Central memory CD8-positive, alpha-beta T cell (primary cell): ENCODE results near the gene PEA15.

Experiments used
- ATAC-seq: fragments of 150-1000 bp; cut with Tn5 transposase; replicated peaks from 2 replicates; pipeline ENCODE4 v1.10.0; 2022; ENCODE audit warnings: mild to moderate bottlenecking, moderate FRiP score, moderate number of reproducible peaks; ENCODE audit not compliant: poor library complexity, severe bottlenecking; ENCODE audit errors: extremely low read depth
- DNase-seq, 2 donors: peaks; one replicate each; pipeline ENCODE4 v3.0.0; 2021; ENCODE audit warnings: low spot score in 2 of 2
- H3K27ac Mint-ChIP-seq: one replicate; pipeline ENCODE4 v1.8.0; 2022; ENCODE audit warnings: low read depth, mild to moderate bottlenecking, moderate library complexity, mixed read lengths
- H3K27me3 Mint-ChIP-seq: one replicate; pipeline ENCODE4 v1.8.0; 2022; ENCODE audit warnings: mixed read lengths
- H3K36me3 Mint-ChIP-seq: one replicate; pipeline ENCODE4 v1.8.0; 2022; ENCODE audit warnings: mild to moderate bottlenecking, moderate library complexity, mixed read lengths; ENCODE audit not compliant: insufficient read depth
- H3K4me1 Mint-ChIP-seq: one replicate; pipeline ENCODE4 v1.8.0; 2022; ENCODE audit warnings: mixed read lengths
- H3K4me3 Mint-ChIP-seq: one replicate; pipeline ENCODE4 v1.8.0; 2022; ENCODE audit warnings: mild to moderate bottlenecking, moderate library complexity, mixed read lengths
- H3K9me3 Mint-ChIP-seq: one replicate; pipeline ENCODE4 v1.8.0; 2022; ENCODE audit warnings: mixed read lengths

PEA15 gene, protein sequence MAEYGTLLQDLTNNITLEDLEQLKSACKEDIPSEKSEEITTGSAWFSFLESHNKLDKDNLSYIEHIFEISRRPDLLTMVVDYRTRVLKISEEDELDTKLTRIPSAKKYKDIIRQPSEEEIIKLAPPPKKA

DNA sequence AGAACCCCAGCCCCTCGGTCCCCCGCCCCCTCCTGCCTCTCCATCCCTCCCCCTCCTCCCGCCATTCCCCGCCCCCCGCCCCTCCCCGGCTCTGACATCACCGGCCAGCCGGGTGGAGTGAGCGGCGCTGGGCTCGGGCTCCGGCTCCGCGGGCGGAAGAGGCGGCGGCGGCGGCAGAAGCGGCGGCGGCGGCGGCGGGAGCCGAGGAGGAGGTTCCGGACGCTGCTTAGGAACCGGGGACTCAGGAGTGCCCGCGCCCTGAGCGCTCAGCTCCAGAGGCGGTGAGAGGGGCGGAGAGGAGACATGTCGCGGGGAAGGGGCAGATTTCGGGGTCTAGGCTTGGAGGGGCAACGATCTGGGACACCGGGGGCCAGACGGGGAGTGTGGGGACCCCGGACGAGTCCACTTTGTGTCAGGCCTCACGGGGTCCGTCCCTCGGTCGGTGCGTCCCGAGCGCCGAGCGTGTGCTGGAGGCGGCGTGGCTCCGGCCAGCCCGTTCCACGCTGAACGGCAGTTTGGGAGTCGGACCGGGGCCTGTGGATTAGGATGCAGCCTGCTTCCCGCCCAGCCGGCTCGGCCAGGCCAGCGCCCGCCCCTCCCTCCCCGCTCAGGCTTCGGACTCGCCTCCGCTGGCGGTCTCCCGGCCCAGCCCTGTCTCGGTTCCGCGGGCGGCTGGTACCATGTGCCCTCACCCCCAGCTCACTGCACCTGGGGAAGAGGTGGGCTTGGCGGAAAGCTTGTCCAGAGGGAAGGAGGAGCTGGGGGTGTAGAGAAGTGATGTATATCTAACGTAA lies at the start of gene PEA15:
Gene PEA15 (plus strand): TSS at position 143 of the 794 bp plus-strand sequence. CDS start 6,161 bp downstream, outside the sequence.
- Mint-ChIP-seq H3K4me1 (peaks cover 21% of the 10 kb centered on the region), H3K27me3 (no peaks in the 10 kb centered on the region), H3K4me3 (peak within 1 kb of the TSS; percentile 83), H3K27ac (peak within 1 kb of the TSS; percentile 34), H3K36me3 (peaks cover 8% of the 10 kb centered on the region), H3K9me3 (no peaks in the 10 kb centered on the region)
- ATAC-seq (peak; percentile 81), DNase-seq (peak; percentile 32 to 35)

DNA sequence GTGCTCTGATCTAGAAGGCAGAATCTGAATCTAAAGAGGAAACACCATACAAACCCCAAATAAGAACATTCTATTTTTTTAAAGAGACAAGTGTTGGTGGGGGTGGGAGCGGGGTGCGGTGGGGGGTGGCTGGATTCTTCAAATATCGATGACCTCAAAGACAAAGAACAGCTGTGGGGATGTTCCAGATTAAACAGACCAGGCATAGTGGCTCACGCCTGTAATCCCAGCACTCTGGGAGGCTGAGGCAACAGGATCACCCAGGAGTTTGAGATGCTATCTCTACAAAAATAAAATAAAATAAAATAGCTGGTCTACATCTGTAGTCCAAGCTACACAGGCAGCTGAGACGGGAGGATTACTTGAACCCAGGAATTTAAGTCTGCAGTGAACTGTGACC lies 48.8 kb upstream of the PEA15 start:
- Mint-ChIP-seq H3K36me3 (no peaks in the 10 kb centered on the region), H3K27ac (no peak overlapping the region), H3K27me3 (peaks cover 36% of the 10 kb centered on the region), H3K9me3 (no peaks in the 10 kb centered on the region), H3K4me1 (no peaks in the 10 kb centered on the region), H3K4me3 (no peak overlapping the region)
- DNase-seq, result no peak
- no peak for ATAC-seq

DNA sequence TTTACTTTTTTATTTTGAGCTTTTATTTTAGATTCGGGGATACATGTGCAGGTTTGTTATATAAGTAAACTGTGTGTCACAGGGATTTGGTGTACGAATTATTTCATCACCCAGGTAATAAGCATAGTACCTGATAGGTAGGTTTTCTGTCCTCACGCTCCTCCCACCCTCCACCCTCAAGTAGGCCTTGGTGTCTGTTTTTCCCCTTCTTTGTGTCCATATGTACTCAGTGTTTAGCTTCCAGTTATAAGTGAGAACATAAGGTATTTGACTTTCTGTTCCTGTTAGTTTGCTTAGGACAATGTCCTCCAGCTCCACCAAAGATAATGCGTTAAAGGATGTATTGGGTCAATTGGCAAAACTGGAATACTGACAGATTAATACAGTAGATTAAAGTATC lies 48.0 kb upstream of the PEA15 start:
- no peak for ATAC-seq
- no peak overlapping the region for H3K4me3 Mint-ChIP-seq
- H3K4me1 Mint-ChIP-seq, result no peaks in the 10 kb centered on the region

DNA sequence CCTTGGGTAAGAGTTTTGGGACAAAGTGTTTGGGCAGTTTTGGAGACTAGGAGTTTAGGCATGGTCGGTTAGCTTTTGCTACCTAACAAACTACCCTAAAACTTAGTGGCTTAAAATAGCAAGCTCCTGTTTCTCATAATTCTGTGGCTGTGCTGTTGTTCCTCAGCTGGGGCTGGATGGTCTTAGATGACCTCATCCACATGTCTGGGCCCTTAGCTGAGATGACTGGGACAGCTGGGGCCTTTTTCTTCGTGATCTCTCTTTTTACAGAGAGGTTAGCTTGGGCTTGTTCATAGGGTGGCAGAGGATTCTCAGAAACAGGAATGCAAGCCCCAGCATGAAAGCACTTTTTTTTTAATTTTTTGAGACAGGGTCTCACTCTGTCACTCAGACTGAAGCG lies 47.2 kb upstream of the PEA15 start:
- H3K9me3 Mint-ChIP-seq, result no peaks in the 10 kb centered on the region

More for the DNA sequence above, 48.0 kb upstream of the PEA15 start:
- H3K27ac Mint-ChIP-seq, result no peak overlapping the region
- H3K36me3 Mint-ChIP-seq, result no peaks in the 10 kb centered on the region
- H3K27me3 Mint-ChIP-seq, result peaks cover 30% of the 10 kb centered on the region
- H3K9me3 Mint-ChIP-seq, result no peaks in the 10 kb centered on the region
- no peak for DNase-seq

DNA sequence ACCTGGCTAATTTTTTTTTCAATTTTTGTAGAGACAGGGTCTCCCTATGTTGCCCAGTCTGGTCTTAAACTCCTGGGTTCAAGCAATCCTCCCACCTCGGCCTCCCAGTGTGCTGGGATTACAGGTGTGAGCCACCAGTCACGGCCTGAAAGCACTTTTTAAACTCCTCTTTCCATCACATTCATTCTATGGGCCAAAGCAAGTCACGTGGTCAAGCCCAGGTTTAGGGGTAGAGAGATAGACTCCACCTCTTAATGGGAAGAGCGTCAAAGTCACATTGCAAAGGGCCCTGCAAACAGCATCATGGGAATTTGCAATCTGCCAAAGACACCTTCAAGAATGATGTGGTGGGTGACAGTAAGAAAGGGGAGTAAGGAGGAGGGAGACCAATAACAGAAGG lies 46.6 kb upstream of the PEA15 start:
- Mint-ChIP-seq H3K4me1 (no peaks in the 10 kb centered on the region), H3K27ac (no peak overlapping the region), H3K27me3 (peaks cover 34% of the 10 kb centered on the region), H3K4me3 (no peak overlapping the region), H3K9me3 (no peaks in the 10 kb centered on the region), H3K36me3 (peaks cover 2% of the 10 kb centered on the region)
- ATAC-seq, result no peak
- no peak for DNase-seq

More for the DNA sequence above, 47.2 kb upstream of the PEA15 start:
- ATAC-seq (no peak), DNase-seq (no peak)
- peaks cover 29% of the 10 kb centered on the region for H3K27me3 Mint-ChIP-seq
- H3K36me3 Mint-ChIP-seq, result no peaks in the 10 kb centered on the region
- H3K4me1 Mint-ChIP-seq, result no peaks in the 10 kb centered on the region
- no peak overlapping the region for H3K4me3 Mint-ChIP-seq
- no peak overlapping the region for H3K27ac Mint-ChIP-seq

DNA sequence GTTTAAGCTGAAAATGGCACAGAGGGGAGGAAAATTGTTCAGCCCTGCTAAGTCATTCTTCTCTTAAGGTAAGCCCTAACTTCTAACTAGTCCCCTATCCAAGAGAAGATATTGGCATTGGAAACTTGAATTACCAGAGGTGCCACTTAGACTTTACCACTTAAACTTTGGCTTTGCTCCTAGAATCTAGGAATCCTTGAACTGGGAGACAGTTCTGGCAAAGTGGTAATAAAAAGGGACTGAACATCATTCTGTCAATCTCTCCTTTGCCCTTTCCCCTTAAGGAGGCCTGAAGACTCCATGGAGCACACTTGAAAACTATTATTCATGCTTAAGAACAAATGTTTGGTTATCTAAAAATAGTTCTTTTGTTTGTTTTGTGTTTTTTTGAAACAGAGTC lies 45.3 kb upstream of the PEA15 start:
- Mint-ChIP-seq H3K9me3 (no peaks in the 10 kb centered on the region), H3K36me3 (peaks cover 2% of the 10 kb centered on the region), H3K27me3 (peaks cover 43% of the 10 kb centered on the region), H3K27ac (no peak overlapping the region), H3K4me3 (no peak overlapping the region), H3K4me1 (no peaks in the 10 kb centered on the region)
- no peak for DNase-seq
- ATAC-seq, result no peak

DNA sequence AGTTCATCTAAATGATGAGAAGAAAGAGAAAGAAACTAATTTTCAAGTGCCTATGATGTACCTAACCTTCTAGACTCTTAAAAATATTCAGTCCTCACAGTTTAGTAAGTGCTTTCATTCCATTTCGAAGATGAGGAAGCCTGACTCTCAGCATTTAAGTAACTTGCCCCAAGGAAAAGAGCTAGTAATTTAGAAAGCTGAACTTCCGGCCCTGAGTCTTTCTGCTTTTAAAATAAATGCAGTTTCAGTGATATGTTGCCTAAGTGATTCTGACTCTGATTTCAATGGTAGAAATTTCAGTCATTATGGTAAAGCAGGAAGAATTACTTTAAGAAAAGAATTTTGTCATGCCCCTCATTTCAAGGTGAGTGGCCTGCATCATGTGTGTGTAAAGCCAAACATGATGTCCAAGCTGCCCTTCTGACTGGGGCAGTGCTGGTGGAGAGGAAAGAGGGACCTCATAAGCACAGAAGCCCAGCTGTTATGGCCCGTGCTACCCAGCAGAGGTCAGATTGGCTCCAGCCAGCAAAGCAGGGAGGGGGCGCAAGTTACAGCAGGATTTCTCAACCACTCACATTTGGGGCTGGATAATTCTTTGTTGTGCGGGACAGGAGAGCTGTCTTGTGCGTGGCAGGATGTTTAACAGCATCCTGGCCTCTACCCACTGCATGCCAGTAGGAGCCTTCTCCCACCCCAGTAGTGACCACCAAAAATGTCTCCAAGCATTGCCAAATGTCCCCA lies 43.0 kb upstream of the PEA15 start:
- H3K4me1 Mint-ChIP-seq, result no peaks in the 10 kb centered on the region
- H3K27ac Mint-ChIP-seq, result no peak overlapping the region
- no peak overlapping the region for H3K4me3 Mint-ChIP-seq
- H3K9me3 Mint-ChIP-seq, result no peaks in the 10 kb centered on the region
- DNase-seq, result no peak
- peaks cover 52% of the 10 kb centered on the region for H3K27me3 Mint-ChIP-seq
- ATAC-seq, result no peak
- H3K36me3 Mint-ChIP-seq, result peaks cover 2% of the 10 kb centered on the region

DNA sequence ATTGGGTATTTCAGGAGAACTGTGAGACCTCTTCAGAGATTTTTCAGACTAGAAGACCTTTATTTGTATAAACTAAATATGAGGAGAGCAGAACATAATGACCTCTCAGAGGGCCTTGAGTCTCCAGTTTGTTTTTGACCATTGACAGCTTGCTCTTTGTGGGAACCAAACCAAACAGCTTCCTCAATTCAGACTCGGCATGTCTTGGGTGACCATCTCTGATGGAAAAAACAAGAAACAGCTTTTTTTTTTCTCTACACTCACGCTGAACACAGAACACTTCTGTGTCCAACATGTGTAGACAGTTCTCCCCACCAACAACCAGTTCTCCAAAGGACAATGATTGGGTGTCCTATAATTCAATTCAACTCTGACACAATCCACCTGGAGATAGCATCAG lies 42.3 kb upstream of the PEA15 start:
- H3K9me3 Mint-ChIP-seq, result no peaks in the 10 kb centered on the region
- DNase-seq, result no peak
- H3K36me3 Mint-ChIP-seq, result peaks cover 2% of the 10 kb centered on the region
- H3K4me3 Mint-ChIP-seq, result no peak overlapping the region
- H3K27me3 Mint-ChIP-seq, result peaks cover 52% of the 10 kb centered on the region
- no peaks in the 10 kb centered on the region for H3K4me1 Mint-ChIP-seq
- ATAC-seq, result no peak
- H3K27ac Mint-ChIP-seq, result no peak overlapping the region

DNA sequence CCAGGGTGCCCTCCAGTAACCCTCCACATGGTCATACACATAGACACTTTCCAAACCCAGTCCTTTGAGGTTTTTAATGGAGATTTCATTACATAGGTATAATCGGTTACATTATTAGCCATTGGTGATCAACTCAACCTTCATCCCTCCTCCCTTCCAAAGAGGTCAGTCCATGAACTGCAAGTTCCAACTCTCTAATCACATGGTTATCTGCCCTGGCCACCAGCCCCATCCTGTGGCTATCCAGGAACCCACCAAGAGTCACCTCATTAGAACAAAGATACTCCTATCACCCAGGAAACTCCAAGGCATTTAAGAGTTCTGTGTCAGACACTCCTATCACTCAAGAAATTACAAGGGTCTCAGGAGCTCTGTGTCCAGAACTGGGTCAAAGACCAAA lies 41.6 kb upstream of the PEA15 start:
- ATAC-seq (no peak), DNase-seq (no peak)
- Mint-ChIP-seq H3K4me3 (no peak overlapping the region), H3K4me1 (no peaks in the 10 kb centered on the region), H3K9me3 (no peaks in the 10 kb centered on the region), H3K27ac (no peak overlapping the region), H3K27me3 (peaks cover 51% of the 10 kb centered on the region), H3K36me3 (peaks cover 2% of the 10 kb centered on the region)

DNA sequence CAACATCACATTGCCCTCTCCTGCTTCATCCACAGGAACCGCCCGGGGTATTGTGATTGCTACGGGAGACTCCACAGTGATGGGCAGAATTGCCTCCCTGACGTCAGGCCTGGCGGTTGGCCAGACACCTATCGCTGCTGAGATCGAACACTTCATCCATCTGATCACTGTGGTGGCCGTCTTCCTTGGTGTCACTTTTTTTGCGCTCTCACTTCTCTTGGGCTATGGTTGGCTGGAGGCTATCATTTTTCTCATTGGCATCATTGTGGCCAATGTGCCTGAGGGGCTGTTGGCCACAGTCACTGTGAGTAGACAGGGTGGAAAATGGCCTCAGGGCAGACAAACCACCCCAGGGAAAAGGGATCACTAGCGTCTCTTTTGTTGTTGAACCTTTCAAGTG lies 41.1 kb upstream of the PEA15 start:
- ATAC-seq, result no peak
- no peaks in the 10 kb centered on the region for H3K9me3 Mint-ChIP-seq

DNA sequence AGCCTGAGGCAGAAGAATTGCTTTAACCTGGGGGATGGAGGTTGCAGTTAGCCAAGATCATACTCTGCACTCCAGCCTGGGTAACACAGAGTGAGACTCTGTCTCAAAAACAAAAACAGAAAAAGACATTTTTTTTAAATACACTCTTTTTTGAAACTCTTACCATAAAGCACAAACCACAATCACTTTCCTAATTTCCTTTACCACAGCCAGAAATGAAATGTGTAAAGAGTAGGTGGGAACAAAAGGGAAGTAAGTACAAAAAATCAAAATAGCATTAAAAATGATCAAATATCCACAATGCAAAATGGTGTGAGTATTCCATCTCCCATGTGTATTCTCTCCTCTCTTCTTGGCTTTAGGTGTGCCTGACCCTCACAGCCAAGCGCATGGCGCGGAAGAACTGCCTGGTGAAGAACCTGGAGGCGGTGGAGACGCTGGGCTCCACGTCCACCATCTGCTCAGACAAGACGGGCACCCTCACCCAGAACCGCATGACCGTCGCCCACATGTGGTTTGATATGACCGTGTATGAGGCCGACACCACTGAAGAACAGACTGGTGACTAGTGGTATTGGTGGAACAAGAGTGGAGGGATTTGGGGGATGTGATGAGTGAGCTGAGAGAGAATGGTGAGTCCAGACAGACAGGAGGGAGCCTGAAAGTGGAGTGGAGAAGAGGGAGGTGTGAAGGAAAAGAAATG lies 38.9 kb upstream of the PEA15 start:
- Mint-ChIP-seq H3K27ac (no peak overlapping the region), H3K36me3 (peaks cover 2% of the 10 kb centered on the region), H3K27me3 (peaks cover 51% of the 10 kb centered on the region), H3K4me3 (no peak overlapping the region), H3K9me3 (no peaks in the 10 kb centered on the region), H3K4me1 (peaks cover 11% of the 10 kb centered on the region)
- no peak for ATAC-seq
- DNase-seq, result no peak

More for the DNA sequence above, 41.1 kb upstream of the PEA15 start:
- H3K36me3 Mint-ChIP-seq, result peaks cover 2% of the 10 kb centered on the region
- no peak overlapping the region for H3K4me3 Mint-ChIP-seq
- no peak for DNase-seq
- no peak overlapping the region for H3K27ac Mint-ChIP-seq
- H3K27me3 Mint-ChIP-seq, result peaks cover 51% of the 10 kb centered on the region
- peaks cover 3% of the 10 kb centered on the region for H3K4me1 Mint-ChIP-seq

DNA sequence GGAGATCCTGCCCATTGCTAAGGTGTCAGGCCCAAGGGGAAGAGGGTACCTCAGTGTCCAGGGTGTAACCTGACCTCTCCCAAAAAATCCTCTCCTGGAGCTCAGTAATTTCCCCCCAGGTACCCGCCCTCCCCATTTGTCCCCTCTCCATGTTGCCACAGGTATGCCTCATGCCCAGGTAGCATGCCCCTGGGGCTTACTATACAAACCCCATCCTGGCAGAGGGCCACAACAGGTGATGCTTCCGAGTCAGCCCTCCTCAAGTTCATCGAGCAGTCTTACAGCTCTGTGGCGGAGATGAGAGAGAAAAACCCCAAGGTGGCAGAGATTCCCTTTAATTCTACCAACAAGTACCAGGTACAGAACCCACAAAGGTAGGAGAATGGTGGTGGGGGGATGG lies 38.1 kb upstream of the PEA15 start:
- DNase-seq (no peak), ATAC-seq (no peak)
- Mint-ChIP-seq H3K27me3 (peaks cover 56% of the 10 kb centered on the region), H3K27ac (no peak overlapping the region), H3K4me1 (peaks cover 11% of the 10 kb centered on the region), H3K9me3 (no peaks in the 10 kb centered on the region), H3K4me3 (no peak overlapping the region), H3K36me3 (peaks cover 2% of the 10 kb centered on the region)
